ENCODE data around the gene GID8. TPM values are rescaled to one million over a fixed set of nuclear protein-coding genes. Genes with fewer than 3 reads are reported as not detected.

GID8 gene
- total and polyA plus RNA-seq, 2 of the 13 experiments (the other 11 are each of a cell fraction or from before 2014, with no cell fraction given): 39.6 to 59.8 TPM

DNA sequence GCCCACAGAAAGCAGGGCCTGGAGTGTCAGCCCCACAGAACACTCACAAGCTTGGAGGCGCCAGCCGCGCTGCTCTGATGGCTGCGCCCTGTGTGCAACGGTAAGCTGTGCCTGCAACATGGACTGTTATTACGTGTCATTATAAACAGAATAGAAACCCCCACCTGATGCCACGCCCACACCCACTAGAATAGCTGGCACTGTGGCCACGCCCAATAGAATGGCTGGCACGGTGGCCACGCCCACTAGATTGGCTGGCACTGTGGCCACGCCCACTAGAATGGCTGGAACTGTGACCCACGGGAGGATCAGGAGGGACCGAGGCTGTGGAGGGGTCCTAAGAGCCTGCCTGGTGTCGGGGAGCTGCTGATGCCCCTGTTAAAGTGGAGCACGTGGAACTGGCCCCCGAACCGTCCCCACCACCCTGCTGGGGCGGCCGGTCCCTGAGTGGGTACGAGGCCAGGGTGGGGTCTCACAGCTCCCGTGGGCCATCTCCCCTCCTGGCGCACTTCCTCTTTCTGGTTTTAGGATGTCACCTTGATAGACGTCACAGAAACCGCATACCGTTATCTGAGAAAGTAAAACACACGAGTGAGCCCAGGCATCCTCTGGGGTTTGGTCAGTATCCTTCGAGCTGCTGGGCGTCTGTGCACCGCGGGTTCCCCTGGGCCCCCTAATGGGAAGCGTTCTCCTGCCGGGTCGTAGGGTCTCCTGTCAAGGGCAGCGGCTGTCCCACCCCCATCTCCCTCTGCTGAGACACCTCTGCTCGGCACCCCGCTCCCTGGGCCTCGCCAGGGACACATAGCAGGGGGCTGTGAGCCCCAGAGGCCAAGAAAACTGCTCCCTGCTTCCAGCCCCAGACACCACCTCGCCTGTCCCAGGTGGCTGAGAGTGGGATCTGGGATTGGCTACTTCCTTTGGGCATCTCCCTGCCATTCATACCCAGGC lies 39.9 kb downstream of the GID8 start (continued):
- TF ChIP-seq, protein P1, sequence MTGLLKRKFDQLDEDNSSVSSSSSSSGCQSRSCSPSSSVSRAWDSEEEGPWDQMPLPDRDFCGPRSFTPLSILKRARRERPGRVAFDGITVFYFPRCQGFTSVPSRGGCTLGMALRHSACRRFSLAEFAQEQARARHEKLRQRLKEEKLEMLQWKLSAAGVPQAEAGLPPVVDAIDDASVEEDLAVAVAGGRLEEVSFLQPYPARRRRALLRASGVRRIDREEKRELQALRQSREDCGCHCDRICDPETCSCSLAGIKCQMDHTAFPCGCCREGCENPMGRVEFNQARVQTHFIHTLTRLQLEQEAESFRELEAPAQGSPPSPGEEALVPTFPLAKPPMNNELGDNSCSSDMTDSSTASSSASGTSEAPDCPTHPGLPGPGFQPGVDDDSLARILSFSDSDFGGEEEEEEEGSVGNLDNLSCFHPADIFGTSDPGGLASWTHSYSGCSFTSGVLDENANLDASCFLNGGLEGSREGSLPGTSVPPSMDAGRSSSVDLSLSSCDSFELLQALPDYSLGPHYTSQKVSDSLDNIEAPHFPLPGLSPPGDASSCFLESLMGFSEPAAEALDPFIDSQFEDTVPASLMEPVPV (CRISPR knock-in tag; IDR thresholded peaks at IDR 0.05): no peak
- 0 out of 2 replicates have a peak, but pooled peaks have one; percentile 33 for TF ChIP-seq NR0B2 (CRISPR knock-in tag; IDR thresholded peaks at IDR 0.05)

GRCh38 chr20:62978561-62978943 lies 40.6 kb downstream of the GID8 start:
- Histone ChIP-seq H2AFZ (ENCODE audit: low read length) (no peak overlapping the region), H3K4me2 (ENCODE audit: low read depth, low read length) (no peak overlapping the region), H3K36me3 (replicated peaks in 1 of 2; ENCODE audit: control insufficient read depth in 1 of 2, insufficient read depth in 2 of 2, low read length in 2 of 2) (no peaks in the 10 kb centered on the region), H3K4me1 (ENCODE audit: insufficient read depth, low read length) (no peaks in the 10 kb centered on the region), H4K20me1 (ENCODE audit: insufficient read depth, low read length) (no peaks in the 10 kb centered on the region; the same call in 1 of the 2 replicates), H3K79me2 (ENCODE audit: insufficient read depth, low read length) (no peaks in the 10 kb centered on the region), H3K4me3 (replicated peaks in 1 of 3; ENCODE audit: insufficient read depth in 1 of 3, low read depth in 2 of 3, low read length in 3 of 3) (no peak overlapping the region), H3K27ac (ENCODE audit: extremely low read length, insufficient read depth, low read length) (no peak overlapping the region), H3K9me3 (ENCODE audit: low read length) (no peaks in the 10 kb centered on the region), H3K27me3 (ENCODE audit: control insufficient read depth in 1 of 2, insufficient read depth in 2 of 2, low read length in 2 of 2) (peaks cover 58 to 96% of the 10 kb centered on the region in 2 experiments), H3K9ac (ENCODE audit: insufficient read depth, low read depth, low read length) (no peak overlapping the region)
- DNase-seq (ENCODE audit: low spot score) (no peak), FAIRE-seq (no peak), ATAC-seq (no peak)
- CTCF ChIA-PET (ENCODE audit: low intra/inter-chr PET ratio, low total read pairs): no interaction called here
- in situ Hi-C loops (cut with HindIII; ENCODE audit: extremely low pct_ligation_motif_present, low pct_unique_long_range_greater_than_20kb) (no loop called here), intact Hi-C loops (cut with micrococcal nuclease; ENCODE audit: unreplicated experiment) (no loop called here)
- no TSS peak for BruUV-seq (replicated peaks)
- TF ChIP-seq ZNF264 (CRISPR knock-in tag; IDR thresholded peaks at IDR 0.05) (no peak), NFATC3 (CRISPR knock-in tag; IDR thresholded peaks at IDR 0.05) (no peak), SMAD3 (CRISPR knock-in tag; IDR thresholded peaks at IDR 0.05) (no peak), NR3C1 (CRISPR knock-in tag; IDR thresholded peaks at IDR 0.05) (no peak), YEATS4 (CRISPR knock-in tag; IDR thresholded peaks at IDR 0.05; ENCODE audit: borderline replicate concordance) (no peak), ZNF121 (CRISPR knock-in tag; IDR thresholded peaks at IDR 0.05) (no peak), RFX1 (IDR thresholded peaks at IDR 0.05) (no peak), WIZ (CRISPR knock-in tag; IDR thresholded peaks at IDR 0.05) (no peak), SP5 (CRISPR knock-in tag; IDR thresholded peaks at IDR 0.05; ENCODE audit: borderline replicate concordance, low read depth) (no peak), ZMYM4 (CRISPR knock-in tag; IDR thresholded peaks at IDR 0.05) (no peak), ZMAT3 (CRISPR knock-in tag; conservative IDR thresholded peaks at IDR 0.05) (no peak), CENPT (CRISPR knock-in tag; IDR thresholded peaks at IDR 0.05; ENCODE audit: low read depth) (no peak), ARNT2 (CRISPR knock-in tag; IDR thresholded peaks at IDR 0.05; ENCODE audit: low read depth) (no peak), SOX13 (IDR thresholded peaks at IDR 0.05) (no peak), SOX13 (CRISPR knock-in tag; conservative IDR thresholded peaks at IDR 0.05 in 1 of 2, IDR thresholded peaks at IDR 0.05 in 1 of 2) (no peak)
- TF ChIP-seq, protein P1 (CRISPR knock-in tag; IDR thresholded peaks at IDR 0.05): no peak
- TF ChIP-seq, protein P2, sequence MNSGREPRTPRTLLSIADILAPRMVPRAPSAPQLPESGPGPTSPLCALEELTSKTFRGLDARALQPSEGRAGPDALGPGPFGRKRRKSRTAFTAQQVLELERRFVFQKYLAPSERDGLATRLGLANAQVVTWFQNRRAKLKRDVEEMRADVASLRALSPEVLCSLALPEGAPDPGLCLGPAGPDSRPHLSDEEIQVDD (CRISPR knock-in tag; IDR thresholded peaks at IDR 0.05; ENCODE audit: borderline replicate concordance): no peak
- WGBS (ENCODE audit: low lambda C conversion rate): 12% methylated on average over 6 of the region's 13 CpGs
- POLR2A ChIA-PET: interaction anchor here (1.3 kb wide), 1 partner anchor 25 kb away, joined by 4 read pairs; no protein-coding TSS in a partner anchor
